ENCODE data around the gene HADHB. TPM values are rescaled to one million over a fixed set of nuclear protein-coding genes. Genes with fewer than 3 reads are reported as not detected.

HADHB gene
- total RNA-seq, 1 experiment from 2014 or later = 72.7 TPM

GRCh38 chr2:26276484-26277227, 31.9 kb downstream of the HADHB start:
- H3K27me3 ChIP-seq (ENCODE audit: insufficient read depth, low read depth) = no peaks in the 10 kb centered on the region
- CTCF ChIA-PET = no interaction called here
- DNase-seq = no peak
- intact Hi-C loops (cut with micrococcal nuclease; ENCODE audit: unreplicated experiment) = no loop called here
- no peak overlapping the region for H3K4me3 ChIP-seq
- peaks cover 33% of the 10 kb centered on the region for H3K36me3 ChIP-seq (ENCODE audit: low read depth)
- BruUV-seq (replicated peaks) = no TSS peak
- no peaks in the 10 kb centered on the region for H3K9me3 ChIP-seq (ENCODE audit: insufficient read depth, low read depth)
- H3K9me2 ChIP-seq (ENCODE audit: insufficient read depth) = no peaks in the 10 kb centered on the region
- H4K20me1 ChIP-seq (ENCODE audit: insufficient read depth) = no peaks in the 10 kb centered on the region
- H3K79me2 ChIP-seq (ENCODE audit: low read depth) = no peaks in the 10 kb centered on the region
- H3K4me1 ChIP-seq (replicated peaks; ENCODE audit: insufficient read depth) = peaks cover 21% of the 10 kb centered on the region
- no peak overlapping the region for H3K4me2 ChIP-seq
- H3F3A ChIP-seq (ENCODE audit: insufficient read depth, low read depth) = peaks cover 12% of the 10 kb centered on the region; the same call in 1 of the 2 replicates
- no peak overlapping the region for H2AFZ ChIP-seq
- no peak overlapping the region for H3K27ac ChIP-seq
- POLR2A ChIA-PET (ENCODE audit: unreplicated experiment) = no interaction called here
- TF ChIP-seq CTCF (conservative IDR thresholded peaks at IDR 0.05) = no peak
- TF ChIP-seq EZH2 (IDR thresholded peaks at IDR 0.05; ENCODE audit: low read depth) = no peak

DNA sequence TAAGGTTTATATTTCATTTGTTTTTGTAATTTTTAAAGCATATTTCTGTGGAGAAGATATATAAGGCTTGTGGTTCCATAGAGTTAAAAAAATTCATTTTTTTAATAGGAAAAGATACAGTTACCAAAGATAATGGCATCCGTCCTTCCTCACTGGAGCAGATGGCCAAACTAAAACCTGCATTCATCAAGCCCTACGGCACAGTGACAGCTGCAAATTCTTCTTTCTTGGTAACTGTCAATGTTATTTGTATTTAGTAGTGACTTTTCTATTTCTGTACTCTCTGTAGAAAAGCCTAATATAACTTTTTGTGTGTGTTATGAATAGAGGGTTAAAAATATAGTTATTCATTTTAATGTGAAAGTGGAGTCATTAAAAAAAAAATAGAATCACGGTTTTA, 35.1 kb downstream of the HADHB start:
- Histone ChIP-seq H3K4me1 (replicated peaks; ENCODE audit: insufficient read depth) (no peaks in the 10 kb centered on the region), H3K4me2 (no peak overlapping the region), H3K27me3 (ENCODE audit: insufficient read depth, low read depth) (no peaks in the 10 kb centered on the region), H4K20me1 (ENCODE audit: insufficient read depth) (no peaks in the 10 kb centered on the region), H3K36me3 (ENCODE audit: low read depth) (peaks cover 47% of the 10 kb centered on the region), H3K4me3 (no peak overlapping the region), H3K9me2 (ENCODE audit: insufficient read depth) (no peaks in the 10 kb centered on the region), H3F3A (ENCODE audit: insufficient read depth, low read depth) (no peaks in the 10 kb centered on the region; the same call in 1 of the 2 replicates), H3K27ac (no peak overlapping the region), H2AFZ (no peak overlapping the region), H3K9me3 (ENCODE audit: insufficient read depth, low read depth) (no peaks in the 10 kb centered on the region), H3K79me2 (ENCODE audit: low read depth) (no peaks in the 10 kb centered on the region)
- intact Hi-C loops (cut with micrococcal nuclease; ENCODE audit: unreplicated experiment) = no loop called here
- TF ChIP-seq EZH2 (IDR thresholded peaks at IDR 0.05; ENCODE audit: low read depth) = no peak
- TF ChIP-seq CTCF (conservative IDR thresholded peaks at IDR 0.05) = no peak
- ChIA-PET CTCF (no interaction called here), POLR2A (ENCODE audit: unreplicated experiment) (no interaction called here)
- DNase-seq = no peak
- no TSS peak for BruUV-seq (replicated peaks)

DNA sequence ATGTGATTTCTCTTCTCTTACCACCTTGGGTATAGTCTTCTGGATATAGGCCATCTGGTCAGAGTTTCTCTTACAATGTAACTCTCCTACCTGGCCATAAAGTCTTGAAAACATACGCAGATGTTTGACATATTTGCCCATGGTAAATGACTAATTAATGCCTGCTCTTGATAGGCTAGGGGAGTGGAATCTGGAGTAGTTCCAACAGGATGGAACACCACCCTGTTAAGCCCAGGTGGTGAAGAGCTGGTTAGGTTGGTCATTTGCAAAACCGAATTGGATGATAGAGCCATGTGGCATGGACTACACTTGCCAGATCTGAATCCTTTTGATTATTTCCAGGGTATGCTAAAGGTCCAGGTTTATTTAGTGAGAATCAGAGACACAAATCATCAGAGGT, 36.5 kb downstream of the HADHB start:
- Histone ChIP-seq H3K27me3 (ENCODE audit: insufficient read depth, low read depth) (no peaks in the 10 kb centered on the region), H3K4me2 (no peak overlapping the region), H3K79me2 (ENCODE audit: low read depth) (no peaks in the 10 kb centered on the region), H3K4me1 (replicated peaks; ENCODE audit: insufficient read depth) (no peaks in the 10 kb centered on the region), H3K27ac (no peak overlapping the region), H4K20me1 (ENCODE audit: insufficient read depth) (no peaks in the 10 kb centered on the region), H3F3A (ENCODE audit: insufficient read depth, low read depth) (no peaks in the 10 kb centered on the region; the same call in 1 of the 2 replicates), H3K4me3 (no peak overlapping the region), H3K36me3 (ENCODE audit: low read depth) (peaks cover 49% of the 10 kb centered on the region), H3K9me2 (ENCODE audit: insufficient read depth) (no peaks in the 10 kb centered on the region), H3K9me3 (ENCODE audit: insufficient read depth, low read depth) (no peaks in the 10 kb centered on the region), H2AFZ (no peak overlapping the region)
- TF ChIP-seq CTCF (conservative IDR thresholded peaks at IDR 0.05) = no peak
- TF ChIP-seq EZH2 (IDR thresholded peaks at IDR 0.05; ENCODE audit: low read depth) = no peak
- DNase-seq = no peak
- BruUV-seq (replicated peaks) = no TSS peak
- intact Hi-C loops (cut with micrococcal nuclease; ENCODE audit: unreplicated experiment) = no loop called here
- ChIA-PET POLR2A (ENCODE audit: unreplicated experiment) (no interaction called here), CTCF (no interaction called here)
